H1 (cell line): ENCODE data around the gene ELFN2. TPM values are rescaled to one million over a fixed set of nuclear protein-coding genes. Genes with fewer than 3 reads are reported as not detected.

Experiments used
- CTCF ChIA-PET: fragments of 300-600 bp; sonication (Branson Sonifier 250); formaldehyde crosslinking; loops from one replicate; lab custom pipeline; 2021; ENCODE audit not compliant: partially characterized antibody; lab: Charles Lee
- POLR2A ChIA-PET: fragments of 300-600 bp; sonication (Branson Sonifier 250); formaldehyde crosslinking; loops from one replicate; lab custom pipeline; 2021; ENCODE audit warnings: inconsistent platforms; ENCODE audit not compliant: partially characterized antibody; lab: Charles Lee
- DNase-seq, 2 experiments: peaks; one replicate each; pipeline versions ENCODE4 v3.0.0 to v3.0.0-alpha.2; 2010 to 2022; ENCODE audit warnings: low spot score in 2 of 2, low read depth in 1 of 2, mixed read lengths in 1 of 2
- FAIRE-seq: peaks from 2 replicates; lab custom pipeline; 2011; peaks lifted over from hg19 to GRCh38; lab: Jason Lieb, UNC
- H2AFZ ChIP-seq: 2 replicates; pipeline ENCODE4 v1.8.1; 2012; ENCODE audit warnings: low read length, inconsistent platforms
- H2AK5ac ChIP-seq: 2 replicates; pipeline ENCODE4 v1.6.1; 2013; ENCODE audit warnings: low read depth, low read length
- H2BK120ac ChIP-seq: replicated peaks from 2 replicates; pipeline ENCODE3; 2013; ENCODE audit warnings: low read depth, low read length, inconsistent platforms
- H2BK12ac ChIP-seq: 2 replicates; pipeline ENCODE4 v1.6.1; 2013; ENCODE audit warnings: low read depth, low read length
- H2BK15ac ChIP-seq: 2 replicates; pipeline ENCODE4 v1.6.1; 2013; ENCODE audit warnings: low read length
- H2BK20ac ChIP-seq: 2 replicates; pipeline ENCODE4 v1.6.1; 2013; ENCODE audit warnings: low read length
- H2BK5ac ChIP-seq: 2 replicates; pipeline ENCODE4 v1.6.1; 2013; ENCODE audit warnings: low read depth, low read length
- H3K14ac ChIP-seq: 2 replicates; pipeline ENCODE4 v1.6.1; 2013; ENCODE audit warnings: inconsistent platforms; ENCODE audit not compliant: insufficient read length
- H3K18ac ChIP-seq: 2 replicates; pipeline ENCODE4 v1.6.1; 2013; ENCODE audit warnings: low read length; ENCODE audit errors: extremely low read depth
- H3K23ac ChIP-seq: 2 replicates; pipeline ENCODE4 v1.6.1; 2013; ENCODE audit warnings: inconsistent platforms; ENCODE audit not compliant: insufficient read length
- H3K23me2 ChIP-seq: 2 replicates; pipeline ENCODE4 v1.6.1; 2013; ENCODE audit warnings: low read depth, low read length
- H3K27ac ChIP-seq: 2 replicates; pipeline ENCODE4 v1.6.1; 2011; ENCODE audit warnings: low read depth, low read length, inconsistent platforms
- H3K27me3 ChIP-seq, 4 experiments: replicated peaks in 1 of 4; 1 replicate in 1 of 4; 2 replicates in 3 of 4; pipeline versions ENCODE4 v1.6.1 to v1.8.1; 2011 to 2013; ENCODE audit warnings: low read length in 3 of 4, mild to moderate bottlenecking in 3 of 4, inconsistent platforms in 2 of 4, mixed read lengths in 2 of 4, moderate library complexity in 1 of 4; ENCODE audit not compliant: control insufficient read depth in 3 of 4, insufficient read depth in 3 of 4; ENCODE audit errors: extremely low read depth in 1 of 4
- H3K36me3 ChIP-seq, 4 experiments: 2 replicates each; pipeline versions ENCODE4 v1.6.1 to v1.8.1; 2011 to 2013; ENCODE audit warnings: mild to moderate bottlenecking in 4 of 4, low read length in 3 of 4, moderate library complexity in 2 of 4, control low read depth in 1 of 4, inconsistent platforms in 1 of 4; ENCODE audit not compliant: insufficient read depth in 4 of 4, control insufficient read depth in 2 of 4
- H3K4ac ChIP-seq: replicated peaks from 2 replicates; pipeline ENCODE3; 2013; ENCODE audit warnings: low read length, low read depth, mixed read lengths, inconsistent platforms; ENCODE audit not compliant: insufficient read length
- H3K4me1 ChIP-seq, 4 experiments: replicated peaks in 1 of 4; 1 replicate in 1 of 4; 2 replicates in 3 of 4; pipeline versions ENCODE4 v1.6.1 to v1.8.1; 2011 to 2013; ENCODE audit warnings: low read length in 3 of 4, inconsistent platforms in 2 of 4, mixed read lengths in 1 of 4; ENCODE audit not compliant: insufficient read depth in 4 of 4, control insufficient read depth in 3 of 4
- H3K4me2 ChIP-seq, 2 experiments: 2 replicates each; pipeline versions ENCODE4 v1.6.1 to v1.8.1; 2011 to 2013; ENCODE audit warnings: low read depth in 2 of 2, low read length in 2 of 2, control low read depth in 1 of 2, inconsistent platforms in 1 of 2, mild to moderate bottlenecking in 1 of 2; ENCODE audit not compliant: insufficient read depth in 1 of 2
- H3K4me3 ChIP-seq, 4 experiments: fragments of 200-600, 300-600 bp in 1 of 4; sonication (generic), shearing (Covaris generic), sonication (Bioruptor Twin) in 1 of 4; 2 replicates each; pipeline versions ENCODE4 v1.5.1 to v1.8.1; 2011 to 2016; ENCODE audit warnings: low read length in 4 of 4, low read depth in 3 of 4, control low read depth in 2 of 4, inconsistent platforms in 2 of 4, mild to moderate bottlenecking in 2 of 4, mixed read lengths in 1 of 4, moderate library complexity in 1 of 4; ENCODE audit not compliant: insufficient read depth in 2 of 4; ENCODE audit errors: extremely low read depth in 1 of 4
- H3K56ac ChIP-seq: replicated peaks from 2 replicates; pipeline ENCODE3; 2013; ENCODE audit warnings: low read depth, mild to moderate bottlenecking, mixed read lengths, low read length, inconsistent platforms; ENCODE audit not compliant: insufficient read length
- H3K79me1 ChIP-seq: 2 replicates; pipeline ENCODE4 v1.6.1; 2013; ENCODE audit warnings: low read depth, low read length, control low read depth
- H3K79me2 ChIP-seq, 2 experiments: 2 replicates each; pipeline versions ENCODE4 v1.6.1 to v1.8.1; 2012 to 2013; ENCODE audit warnings: low read length in 2 of 2, mild to moderate bottlenecking in 2 of 2, inconsistent platforms in 1 of 2; ENCODE audit not compliant: insufficient read depth in 2 of 2, control insufficient read depth in 1 of 2
- H3K9ac ChIP-seq, 4 experiments: replicated peaks in 1 of 4; 1 replicate in 1 of 4; 2 replicates in 3 of 4; pipeline versions ENCODE4 v1.6.1 to v1.8.1; 2011 to 2013; ENCODE audit warnings: low read depth in 3 of 4, low read length in 3 of 4, control low read depth in 2 of 4, mild to moderate bottlenecking in 2 of 4, moderate library complexity in 2 of 4, inconsistent platforms in 1 of 4; ENCODE audit errors: extremely low read depth in 1 of 4
- H3K9me3 ChIP-seq, 2 experiments: 2 replicates each; pipeline versions ENCODE4 v1.6.1 to v1.8.1; 2012 to 2013; ENCODE audit warnings: mild to moderate bottlenecking in 2 of 2, moderate library complexity in 2 of 2, control low read depth in 1 of 2, inconsistent platforms in 1 of 2, low read depth in 1 of 2, low read length in 1 of 2, mixed read lengths in 1 of 2; ENCODE audit not compliant: insufficient read depth in 2 of 2
- H4K20me1 ChIP-seq, 2 experiments: replicated peaks in 1 of 2; 2 replicates each; pipeline versions ENCODE3 to v1.8.1; 2011 to 2013; ENCODE audit warnings: inconsistent platforms in 2 of 2, low read length in 2 of 2, mild to moderate bottlenecking in 1 of 2; ENCODE audit not compliant: insufficient read depth in 2 of 2, control insufficient read depth in 1 of 2
- H4K5ac ChIP-seq: 2 replicates; pipeline ENCODE4 v1.6.1; 2013; ENCODE audit warnings: low read length, low read depth, mixed read lengths, inconsistent platforms; ENCODE audit not compliant: insufficient read length
- H4K8ac ChIP-seq: 2 replicates; pipeline ENCODE4 v1.8.0; 2013; ENCODE audit warnings: mild to moderate bottlenecking, moderate library complexity, low read length, inconsistent platforms; ENCODE audit not compliant: insufficient read depth; ENCODE audit errors: extremely low read depth
- H4K91ac ChIP-seq: replicated peaks from 2 replicates; pipeline ENCODE3; 2013; ENCODE audit warnings: low read length, mixed read lengths, inconsistent platforms; ENCODE audit not compliant: insufficient read length
- CBX8 ChIP-seq: fragments of 300-800, 300-1000 bp; sonication (generic); IDR thresholded peaks from 2 replicates; pipeline ENCODE4 v1.7.1; 2016; ENCODE audit warnings: low read depth, low read length, borderline replicate concordance
- CTCF ChIP-seq, 3 experiments: IDR thresholded peaks; 1 replicate in 2 of 3; 2 replicates in 1 of 3; pipeline versions ENCODE4 v1.5.1 to v1.6.1; 2011; ENCODE audit warnings: low read length in 3 of 3, mild to moderate bottlenecking in 3 of 3, inconsistent platforms in 2 of 3, low read depth in 1 of 3, moderate library complexity in 1 of 3; ENCODE audit not compliant: insufficient read depth in 1 of 3; ENCODE audit errors: control extremely low read depth in 1 of 3
- RAD21 ChIP-seq, 2 experiments: IDR thresholded peaks in 1 of 2; conservative IDR thresholded peaks in 1 of 2; 2 replicates each; pipeline ENCODE4 v1.6.1; 2011; ENCODE audit warnings: low read depth in 2 of 2, low read length in 2 of 2, improper control_type of control experiment in 1 of 2, inconsistent platforms in 1 of 2, mild to moderate bottlenecking in 1 of 2, moderate library complexity in 1 of 2
- WGBS, 2 experiments: shearing (Covaris generic) in 1 of 2; methylation state at CpG; one replicate each; pipeline versions ENCODE4 v1.1.6 to v1.1.7; 2013 to 2015; ENCODE audit warnings: low lambda C conversion rate in 2 of 2, mixed read lengths in 2 of 2, inconsistent platforms in 1 of 2, low coverage in 1 of 2, missing lambda C conversion rate in 1 of 2; ENCODE audit not compliant: insufficient replicate concordance in 2 of 2, insufficient coverage in 1 of 2, insufficient read length in 1 of 2; ENCODE audit errors: extremely low coverage in 1 of 2, missing lambda C conversion rate in 1 of 2; 5-methylcytosine and 5-hydroxymethylcytosine counted together
- polyA plus RNA-seq, 7 experiments: library from polyadenylated mRNA; depleted of rRNA in 3 of 7; stranded (reverse) in 5 of 7; unstranded in 2 of 7; fragments of >200 nt in 5 of 7; fragments of 200-250 nt in 2 of 7; gene quantifications; 1 replicate in 5 of 7; 2 replicates in 1 of 7; 4 replicates in 1 of 7; pipeline versions ENCODE4 v1.2.1 to v1.2.3, GENCODE V29; 2011 to 2013; ENCODE audit warnings: missing spikeins in 2 of 7, mixed read lengths in 2 of 7
- total RNA-seq: library from RNA; stranded (reverse); fragmentation: NEBNext Ultra II Directional; extraction: Animal tissue kit (Norgen Biotek cat#: 25700); gene quantifications from 2 replicates; pipeline ENCODE4 v1.2.1, GENCODE V29; 2021

Gene ELFN2
- total and polyA plus RNA-seq, 2 of the 8 experiments (the other 6 are each of a cell fraction or from before 2014, with no cell fraction given), result 0.63 to 0.88 TPM

- H2AK5ac ChIP-seq, result no peak overlapping the region
- no peak overlapping the region for H2BK20ac ChIP-seq
- no peak overlapping the region for H2BK5ac ChIP-seq
- no peaks in the 10 kb centered on the region for H3K9me3 ChIP-seq
- H2BK120ac ChIP-seq, result no peak overlapping the region
- no peak overlapping the region for H4K8ac ChIP-seq
- H3K56ac ChIP-seq, result no peak overlapping the region
- H2BK12ac ChIP-seq, result no peak overlapping the region
- H3K36me3 ChIP-seq, result no peaks in the 10 kb centered on the region
- no peak for DNase-seq
- H4K5ac ChIP-seq, result no peak overlapping the region
- H3K18ac ChIP-seq, result no peak overlapping the region
- ChIA-PET POLR2A (interaction anchor here (1.0 kb wide), 1 partner anchor 10 kb away, joined by 3 read pairs; no protein-coding TSS in a partner anchor), CTCF (interaction anchor here (0.8 to 6.1 kb wide), 27 partner anchors 9 to 274 kb away, joined by 3 to 119 read pairs (median 5); partner anchors contain the start of genes ELFN2 and MFNG)
- no peak overlapping the region for H2BK15ac ChIP-seq
- no peak overlapping the region for H3K4me2 ChIP-seq
- no peak for FAIRE-seq
- TF ChIP-seq CTCF (IDR thresholded peaks at IDR 0.05; ENCODE audit: control extremely low read depth in 1 of 3, insufficient read depth in 1 of 3, low read depth in 1 of 3, low read length in 3 of 3) (peak; percentile 25 to 38 (median 35)), CBX8 (no peak), RAD21 (IDR thresholded peaks at IDR 0.05 in 1 of 2, conservative IDR thresholded peaks at IDR 0.05 in 1 of 2; ENCODE audit: low read depth in 2 of 2, low read length in 2 of 2) (peak; percentile 46 to 62)
- no peaks in the 10 kb centered on the region for H3K79me1 ChIP-seq
- H2AFZ ChIP-seq, result no peak overlapping the region
- no peaks in the 10 kb centered on the region for H3K79me2 ChIP-seq
- H4K91ac ChIP-seq, result no peak overlapping the region
- no peak overlapping the region for H3K27ac ChIP-seq
- no peak overlapping the region for H3K23ac ChIP-seq
- no peaks in the 10 kb centered on the region for H3K27me3 ChIP-seq
- 87% methylated on average over 18 of the region's 18 CpGs; no CpG with 5 or more reads in 1 of the 2 experiments for WGBS, 2 experiments
- no peak overlapping the region for H3K4ac ChIP-seq
- H3K14ac ChIP-seq, result no peak overlapping the region
- H3K23me2 ChIP-seq, result no peaks in the 10 kb centered on the region
- no peak overlapping the region for H3K4me3 ChIP-seq
- no peak overlapping the region for H3K9ac ChIP-seq
- H3K4me1 ChIP-seq, result peaks cover 0 to 6% (median 0%) of the 10 kb centered on the region in 4 experiments; a peak in 3 of 7 replicates
- no peaks in the 10 kb centered on the region for H4K20me1 ChIP-seq
Observed at GRCh38 chr22:37318364-37319109, 108.7 kb downstream of the ELFN2 start.
